WTC11 (cell line): ENCODE results near the gene CAB39L.

ENCODE experiments used
- CREB1 ChIP-seq: sonication (generic); formaldehyde crosslinking; IDR thresholded peaks from 2 replicates; pipeline ENCODE4 v1.8.0; 2023; ENCODE audit warnings: mild to moderate bottlenecking, missing genetic modification reagents
- JUN ChIP-seq: sonication (generic); formaldehyde crosslinking; IDR thresholded peaks from 2 replicates; pipeline ENCODE4 v1.8.0; 2023; ENCODE audit warnings: mild to moderate bottlenecking, missing genetic modification reagents
- KAT7 ChIP-seq: sonication (generic); formaldehyde crosslinking; IDR thresholded peaks from 2 replicates; pipeline ENCODE4 v1.8.1; 2023; ENCODE audit warnings: missing genetic modification reagents, mild to moderate bottlenecking, borderline replicate concordance
- NR2C2 ChIP-seq: sonication (generic); formaldehyde crosslinking; IDR thresholded peaks from 2 replicates; pipeline ENCODE4 v1.8.0; 2022; ENCODE audit warnings: mild to moderate bottlenecking, missing genetic modification reagents
- SP1 ChIP-seq: sonication (generic); formaldehyde crosslinking; conservative IDR thresholded peaks from 2 replicates; pipeline ENCODE4 v1.8.1; 2022; ENCODE audit warnings: missing genetic modification reagents
- TCF7 ChIP-seq: sonication (generic); formaldehyde crosslinking; IDR thresholded peaks from 2 replicates; pipeline ENCODE4 v1.8.0; 2022; ENCODE audit warnings: mild to moderate bottlenecking, low read depth, missing genetic modification reagents, moderate library complexity
- TF ChIP-seq, protein P1 (sequence below): fragments of 200-600 bp; IDR thresholded peaks from 2 replicates; pipeline ENCODE4 v1.8.0; 2022; ENCODE audit warnings: antibody characterized with exemption
- TF ChIP-seq, protein P2 (sequence below): fragments of 250-450 bp; sonication (Bioruptor Pico); IDR thresholded peaks from 2 replicates; pipeline ENCODE4 v1.9.0; 2021; ENCODE audit warnings: moderate library complexity, mild to moderate bottlenecking, inconsistent platforms, borderline replicate concordance
- TF ChIP-seq, protein P3 (sequence below): sonication (generic); formaldehyde crosslinking; IDR thresholded peaks from 2 replicates; pipeline ENCODE4 v1.8.0; 2022; ENCODE audit warnings: mild to moderate bottlenecking, missing genetic modification reagents
- TF ChIP-seq, protein P4 (sequence below): fragments of 250-450 bp; sonication (Bioruptor Pico); IDR thresholded peaks from 2 replicates; pipeline ENCODE4 v1.9.0; 2021; ENCODE audit warnings: mild to moderate bottlenecking
- TF ChIP-seq, protein P5 (sequence below): sonication (generic); formaldehyde crosslinking; IDR thresholded peaks from 2 replicates; pipeline ENCODE4 v1.8.1; 2022; ENCODE audit warnings: low read depth, mild to moderate bottlenecking, moderate library complexity, missing genetic modification reagents, borderline replicate concordance
- TF ChIP-seq, protein P6 (sequence below): sonication (generic); formaldehyde crosslinking; IDR thresholded peaks from 2 replicates; pipeline ENCODE4 v1.8.0; 2022; ENCODE audit warnings: mild to moderate bottlenecking, missing genetic modification reagents
- TF ChIP-seq, protein P7 (sequence below): sonication (generic); formaldehyde crosslinking; IDR thresholded peaks from 2 replicates; pipeline ENCODE4 v1.8.0; 2023; ENCODE audit warnings: mild to moderate bottlenecking, missing genetic modification reagents

DNA sequence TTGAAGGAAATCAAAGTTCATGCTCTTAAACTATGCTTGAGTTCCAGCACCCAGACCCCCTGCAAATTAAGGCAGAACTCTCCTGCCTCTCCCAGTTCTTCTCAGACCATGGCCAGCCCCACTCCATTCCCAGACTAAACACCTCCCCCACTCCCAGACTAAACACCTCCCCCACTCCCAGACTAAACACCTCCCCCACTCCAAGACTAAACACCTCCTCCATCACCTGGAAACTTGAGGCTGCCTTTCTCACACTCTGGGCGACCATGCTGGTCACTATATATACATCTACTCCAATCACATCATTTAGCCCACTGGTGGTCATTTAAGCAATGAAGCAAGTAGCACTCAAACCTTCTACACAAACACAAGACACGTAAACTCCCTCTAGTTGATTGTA, 57.2 kb downstream of the CAB39L start:
- TF ChIP-seq, protein P1, sequence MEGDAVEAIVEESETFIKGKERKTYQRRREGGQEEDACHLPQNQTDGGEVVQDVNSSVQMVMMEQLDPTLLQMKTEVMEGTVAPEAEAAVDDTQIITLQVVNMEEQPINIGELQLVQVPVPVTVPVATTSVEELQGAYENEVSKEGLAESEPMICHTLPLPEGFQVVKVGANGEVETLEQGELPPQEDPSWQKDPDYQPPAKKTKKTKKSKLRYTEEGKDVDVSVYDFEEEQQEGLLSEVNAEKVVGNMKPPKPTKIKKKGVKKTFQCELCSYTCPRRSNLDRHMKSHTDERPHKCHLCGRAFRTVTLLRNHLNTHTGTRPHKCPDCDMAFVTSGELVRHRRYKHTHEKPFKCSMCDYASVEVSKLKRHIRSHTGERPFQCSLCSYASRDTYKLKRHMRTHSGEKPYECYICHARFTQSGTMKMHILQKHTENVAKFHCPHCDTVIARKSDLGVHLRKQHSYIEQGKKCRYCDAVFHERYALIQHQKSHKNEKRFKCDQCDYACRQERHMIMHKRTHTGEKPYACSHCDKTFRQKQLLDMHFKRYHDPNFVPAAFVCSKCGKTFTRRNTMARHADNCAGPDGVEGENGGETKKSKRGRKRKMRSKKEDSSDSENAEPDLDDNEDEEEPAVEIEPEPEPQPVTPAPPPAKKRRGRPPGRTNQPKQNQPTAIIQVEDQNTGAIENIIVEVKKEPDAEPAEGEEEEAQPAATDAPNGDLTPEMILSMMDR: no peak
- TF ChIP-seq CREB1 (CRISPR knock-in tag) (no peak), KAT7 (CRISPR knock-in tag) (no peak), TCF7 (CRISPR knock-in tag) (no peak), JUN (CRISPR knock-in tag) (no peak), SP1 (CRISPR knock-in tag) (no peak), NR2C2 (no peak)
- TF ChIP-seq, protein P2, sequence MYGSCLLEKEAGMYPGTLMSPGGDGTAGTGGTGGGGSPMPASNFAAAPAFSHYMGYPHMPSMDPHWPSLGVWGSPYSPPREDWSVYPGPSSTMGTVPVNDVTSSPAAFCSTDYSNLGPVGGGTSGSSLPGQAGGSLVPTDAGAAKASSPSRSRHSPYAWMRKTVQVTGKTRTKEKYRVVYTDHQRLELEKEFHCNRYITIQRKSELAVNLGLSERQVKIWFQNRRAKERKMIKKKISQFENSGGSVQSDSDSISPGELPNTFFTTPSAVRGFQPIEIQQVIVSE: no peak
- TF ChIP-seq, protein P3, sequence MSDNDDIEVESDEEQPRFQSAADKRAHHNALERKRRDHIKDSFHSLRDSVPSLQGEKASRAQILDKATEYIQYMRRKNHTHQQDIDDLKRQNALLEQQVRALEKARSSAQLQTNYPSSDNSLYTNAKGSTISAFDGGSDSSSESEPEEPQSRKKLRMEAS (CRISPR knock-in tag): no peak
- TF ChIP-seq, protein P4, sequence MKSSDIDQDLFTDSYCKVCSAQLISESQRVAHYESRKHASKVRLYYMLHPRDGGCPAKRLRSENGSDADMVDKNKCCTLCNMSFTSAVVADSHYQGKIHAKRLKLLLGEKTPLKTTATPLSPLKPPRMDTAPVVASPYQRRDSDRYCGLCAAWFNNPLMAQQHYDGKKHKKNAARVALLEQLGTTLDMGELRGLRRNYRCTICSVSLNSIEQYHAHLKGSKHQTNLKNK (CRISPR knock-in tag): no peak
- TF ChIP-seq, protein P5, sequence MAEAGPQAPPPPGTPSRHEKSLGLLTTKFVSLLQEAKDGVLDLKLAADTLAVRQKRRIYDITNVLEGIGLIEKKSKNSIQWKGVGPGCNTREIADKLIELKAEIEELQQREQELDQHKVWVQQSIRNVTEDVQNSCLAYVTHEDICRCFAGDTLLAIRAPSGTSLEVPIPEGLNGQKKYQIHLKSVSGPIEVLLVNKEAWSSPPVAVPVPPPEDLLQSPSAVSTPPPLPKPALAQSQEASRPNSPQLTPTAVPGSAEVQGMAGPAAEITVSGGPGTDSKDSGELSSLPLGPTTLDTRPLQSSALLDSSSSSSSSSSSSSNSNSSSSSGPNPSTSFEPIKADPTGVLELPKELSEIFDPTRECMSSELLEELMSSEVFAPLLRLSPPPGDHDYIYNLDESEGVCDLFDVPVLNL (CRISPR knock-in tag): no peak
- TF ChIP-seq, protein P6, sequence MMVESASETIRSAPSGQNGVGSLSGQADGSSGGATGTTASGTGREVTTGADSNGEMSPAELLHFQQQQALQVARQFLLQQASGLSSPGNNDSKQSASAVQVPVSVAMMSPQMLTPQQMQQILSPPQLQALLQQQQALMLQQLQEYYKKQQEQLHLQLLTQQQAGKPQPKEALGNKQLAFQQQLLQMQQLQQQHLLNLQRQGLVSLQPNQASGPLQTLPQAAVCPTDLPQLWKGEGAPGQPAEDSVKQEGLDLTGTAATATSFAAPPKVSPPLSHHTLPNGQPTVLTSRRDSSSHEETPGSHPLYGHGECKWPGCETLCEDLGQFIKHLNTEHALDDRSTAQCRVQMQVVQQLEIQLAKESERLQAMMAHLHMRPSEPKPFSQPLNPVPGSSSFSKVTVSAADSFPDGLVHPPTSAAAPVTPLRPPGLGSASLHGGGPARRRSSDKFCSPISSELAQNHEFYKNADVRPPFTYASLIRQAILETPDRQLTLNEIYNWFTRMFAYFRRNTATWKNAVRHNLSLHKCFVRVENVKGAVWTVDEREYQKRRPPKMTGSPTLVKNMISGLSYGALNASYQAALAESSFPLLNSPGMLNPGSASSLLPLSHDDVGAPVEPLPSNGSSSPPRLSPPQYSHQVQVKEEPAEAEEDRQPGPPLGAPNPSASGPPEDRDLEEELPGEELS (CRISPR knock-in tag): no peak
- TF ChIP-seq, protein P7, sequence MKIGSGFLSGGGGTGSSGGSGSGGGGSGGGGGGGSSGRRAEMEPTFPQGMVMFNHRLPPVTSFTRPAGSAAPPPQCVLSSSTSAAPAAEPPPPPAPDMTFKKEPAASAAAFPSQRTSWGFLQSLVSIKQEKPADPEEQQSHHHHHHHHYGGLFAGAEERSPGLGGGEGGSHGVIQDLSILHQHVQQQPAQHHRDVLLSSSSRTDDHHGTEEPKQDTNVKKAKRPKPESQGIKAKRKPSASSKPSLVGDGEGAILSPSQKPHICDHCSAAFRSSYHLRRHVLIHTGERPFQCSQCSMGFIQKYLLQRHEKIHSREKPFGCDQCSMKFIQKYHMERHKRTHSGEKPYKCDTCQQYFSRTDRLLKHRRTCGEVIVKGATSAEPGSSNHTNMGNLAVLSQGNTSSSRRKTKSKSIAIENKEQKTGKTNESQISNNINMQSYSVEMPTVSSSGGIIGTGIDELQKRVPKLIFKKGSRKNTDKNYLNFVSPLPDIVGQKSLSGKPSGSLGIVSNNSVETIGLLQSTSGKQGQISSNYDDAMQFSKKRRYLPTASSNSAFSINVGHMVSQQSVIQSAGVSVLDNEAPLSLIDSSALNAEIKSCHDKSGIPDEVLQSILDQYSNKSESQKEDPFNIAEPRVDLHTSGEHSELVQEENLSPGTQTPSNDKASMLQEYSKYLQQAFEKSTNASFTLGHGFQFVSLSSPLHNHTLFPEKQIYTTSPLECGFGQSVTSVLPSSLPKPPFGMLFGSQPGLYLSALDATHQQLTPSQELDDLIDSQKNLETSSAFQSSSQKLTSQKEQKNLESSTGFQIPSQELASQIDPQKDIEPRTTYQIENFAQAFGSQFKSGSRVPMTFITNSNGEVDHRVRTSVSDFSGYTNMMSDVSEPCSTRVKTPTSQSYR: no peak
